Effector CD8-positive, alpha-beta T cell (primary cell): ENCODE measurements around the gene SPR.

Experiments
- DNase-seq: peaks from one replicate; lab custom pipeline; 2025; lab: John Stamatoyannopoulos, UW
- total RNA-seq, 4 experiments: gene quantifications; one replicate each; lab custom pipeline; 2026; lab: John Stamatoyannopoulos, UW

Gene SPR
- total RNA-seq = 0.18 to 3.7 (median 0.82) reads per million in 4 experiments

- no peak for DNase-seq
Measured at GRCh38 chr2:72887032-72887739, at the start of gene SPR. Gene SPR (plus strand): TSS chr2:72887408. CDS start chr2:72887433, 25 bp downstream.

GRCh38 chr2:72840066-72840465, 47.1 kb upstream of the SPR start:
- DNase-seq = no peak

- DNase-seq = no peak
Measured at GRCh38 chr2:72841462-72842125, 45.6 kb upstream of the SPR start.

GRCh38 chr2:72843301-72843700, 43.9 kb upstream of the SPR start:
- no peak for DNase-seq

- no peak for DNase-seq
Measured at GRCh38 chr2:72846171-72847095, 40.8 kb upstream of the SPR start.

- DNase-seq = no peak
Measured at GRCh38 chr2:72847534-72848315, 39.5 kb upstream of the SPR start.

- DNase-seq = no peak
Measured at GRCh38 chr2:72848436-72849137, 38.6 kb upstream of the SPR start.

GRCh38 chr2:72849138-72849462, 38.1 kb upstream of the SPR start:
- no peak for DNase-seq

- no peak for DNase-seq
Measured at GRCh38 chr2:72851333-72851732, 35.9 kb upstream of the SPR start.

GRCh38 chr2:72859831-72860262, 27.4 kb upstream of the SPR start:
- DNase-seq = peak; percentile 32

GRCh38 chr2:72862239-72862988, 24.8 kb upstream of the SPR start:
- peak; percentile 78 for DNase-seq

GRCh38 chr2:72863046-72863445, 24.2 kb upstream of the SPR start:
- DNase-seq = no peak

- DNase-seq = no peak
Measured at GRCh38 chr2:72864500-72864899, 22.7 kb upstream of the SPR start.

GRCh38 chr2:72871060-72871459, 16.1 kb upstream of the SPR start:
- no peak for DNase-seq

- no peak for DNase-seq
Measured at GRCh38 chr2:72871880-72872279, 15.3 kb upstream of the SPR start.

- no peak for DNase-seq
Measured at GRCh38 chr2:72883356-72883962, 3.7 kb upstream of the SPR start.

- DNase-seq = no peak
Measured at GRCh38 chr2:72886505-72887031, 640 bp upstream of the SPR start.

GRCh38 chr2:72887740-72888437, 681 bp downstream of the SPR start:
- DNase-seq = peak; percentile 19
